LNCAP (cell line): ENCODE data around the gene C1QL1.

ENCODE experiments used
- CTCF ChIP-seq: fragments of 450-650 bp; IDR thresholded peaks from 2 replicates; pipeline ENCODE4 v1.5.1; 2017; ENCODE audit warnings: mild to moderate bottlenecking

C1QL1 gene

GRCh38 chr17:44997733-44998520 lies 29.8 kb upstream of the C1QL1 start:
- TF ChIP-seq CTCF: no peak

GRCh38 chr17:44996304-44996703 lies 28.2 kb upstream of the C1QL1 start:
- TF ChIP-seq CTCF: no peak

- TF ChIP-seq CTCF: no peak
Measured at GRCh38 chr17:44995436-44996001, 27.4 kb upstream of the C1QL1 start.

- TF ChIP-seq CTCF: no peak
Measured at GRCh38 chr17:44992242-44992939, 24.3 kb upstream of the C1QL1 start.

GRCh38 chr17:44990994-44991393 lies 22.9 kb upstream of the C1QL1 start:
- TF ChIP-seq CTCF: no peak

GRCh38 chr17:44989552-44990138 lies 21.5 kb upstream of the C1QL1 start:
- TF ChIP-seq CTCF: no peak

GRCh38 chr17:44988044-44988942 lies 20.2 kb upstream of the C1QL1 start:
- no peak for TF ChIP-seq CTCF
